SK-N-SH treated with all-trans-retinoic acid at 6 μM for 48 hours (cell line): ENCODE data around the gene NKX6-2.

Experiments used
- ATAC-seq: fragments of 200-7000 bp; cut with Tn5 transposase; 3 replicates; pipeline ENCODE4 v1.9.1; 2020; ENCODE audit warnings: mild to moderate bottlenecking, moderate library complexity
- ARNTL ChIP-seq: fragments of 450-650 bp; formaldehyde crosslinking; IDR thresholded peaks from 2 replicates; pipeline ENCODE4 v1.5.0; 2020; ENCODE audit warnings: low read depth, mild to moderate bottlenecking, moderate library complexity, borderline replicate concordance
- BACH2 ChIP-seq: fragments of 250-450 bp; sonication (Bioruptor Pico); IDR thresholded peaks from 2 replicates; pipeline ENCODE4 v1.9.0; 2021; ENCODE audit warnings: mild to moderate bottlenecking, borderline replicate concordance
- CREB5 ChIP-seq: fragments of 250-450 bp; sonication (Bioruptor Pico); IDR thresholded peaks from 2 replicates; pipeline ENCODE4 v1.5.1; 2020; ENCODE audit warnings: low read depth, mild to moderate bottlenecking, moderate library complexity
- CSDC2 ChIP-seq: fragments of 250-450 bp; sonication (Bioruptor Pico); IDR thresholded peaks from 2 replicates; pipeline ENCODE4 v1.5.0; 2020; ENCODE audit warnings: mild to moderate bottlenecking, moderate library complexity
- CSRNP3 ChIP-seq: fragments of 250-450 bp; sonication (Bioruptor Pico); IDR thresholded peaks from 2 replicates; pipeline ENCODE4 v1.5.1; 2021; ENCODE audit warnings: mild to moderate bottlenecking, moderate library complexity
- ESRRG ChIP-seq: fragments of 250-450 bp; sonication (Bioruptor Pico); IDR thresholded peaks from 2 replicates; pipeline ENCODE4 v1.6.1; 2021; ENCODE audit warnings: mild to moderate bottlenecking
- GLIS3 ChIP-seq: fragments of 250-450 bp; sonication (Bioruptor Pico); IDR thresholded peaks from 2 replicates; pipeline ENCODE4 v1.5.0; 2020; ENCODE audit warnings: mild to moderate bottlenecking, moderate library complexity
- ISL1 ChIP-seq: fragments of 250-450 bp; sonication (Bioruptor Pico); IDR thresholded peaks from 2 replicates; pipeline ENCODE4 v2.1.2; 2022; ENCODE audit warnings: mild to moderate bottlenecking, moderate library complexity
- OSR1 ChIP-seq: fragments of 250-450 bp; sonication (Bioruptor Pico); IDR thresholded peaks from 2 replicates; pipeline ENCODE4 v1.8.0; 2022; ENCODE audit warnings: moderate library complexity, mild to moderate bottlenecking, inconsistent platforms
- PATZ1 ChIP-seq: fragments of 250-450 bp; sonication (Bioruptor Pico); IDR thresholded peaks from 2 replicates; pipeline ENCODE4 v1.8.0; 2020; ENCODE audit warnings: mild to moderate bottlenecking, moderate library complexity, borderline replicate concordance
- POU6F1 ChIP-seq: fragments of 250-450 bp; sonication (Bioruptor Pico); IDR thresholded peaks from 2 replicates; pipeline ENCODE4 v1.8.0; 2021; ENCODE audit warnings: low read depth, mild to moderate bottlenecking, moderate library complexity, borderline replicate concordance
- SNAI2 ChIP-seq: fragments of 250-450 bp; sonication (Bioruptor Pico); IDR thresholded peaks from 2 replicates; pipeline ENCODE4 v1.5.0; 2020; ENCODE audit warnings: mild to moderate bottlenecking, moderate library complexity
- TOX ChIP-seq: fragments of 250-450 bp; sonication (Bioruptor Pico); IDR thresholded peaks from 2 replicates; pipeline ENCODE4 v1.8.0; 2021; ENCODE audit warnings: mild to moderate bottlenecking, moderate library complexity, borderline replicate concordance
- TSHZ2 ChIP-seq: fragments of 250-450 bp; sonication (Bioruptor Pico); IDR thresholded peaks from 2 replicates; pipeline ENCODE4 v1.5.0; 2020; ENCODE audit warnings: mild to moderate bottlenecking, moderate library complexity
- ZNF565 ChIP-seq: fragments of 450-650 bp; formaldehyde crosslinking; conservative IDR thresholded peaks from 2 replicates; pipeline ENCODE4 v1.5.0; 2020; ENCODE audit warnings: low read depth, mild to moderate bottlenecking, moderate library complexity
- ZNF8 ChIP-seq: fragments of 450-650 bp; formaldehyde crosslinking; IDR thresholded peaks from 2 replicates; pipeline ENCODE4 v1.5.0; 2020; ENCODE audit warnings: mild to moderate bottlenecking, moderate library complexity

NKX6-2 gene

GRCh38 chr10:132758865-132759264 lies 27.1 kb downstream of the NKX6-2 start:
- no peak for ATAC-seq
- TF ChIP-seq POU6F1 (CRISPR knock-in tag) (no peak), GLIS3 (CRISPR knock-in tag) (no peak), BACH2 (CRISPR knock-in tag) (no peak), TOX (CRISPR knock-in tag) (no peak), ESRRG (CRISPR knock-in tag) (no peak), PATZ1 (CRISPR knock-in tag) (no peak), SNAI2 (no peak), OSR1 (CRISPR knock-in tag) (no peak), ARNTL (CRISPR knock-in tag) (no peak), CSDC2 (no peak), ZNF565 (CRISPR knock-in tag) (no peak)

- no peak for ATAC-seq
Measured at GRCh38 chr10:132757171-132757570, 28.8 kb downstream of the NKX6-2 start.

GRCh38 chr10:132756591-132756990 lies 29.4 kb downstream of the NKX6-2 start:
- no peak for ATAC-seq
- TF ChIP-seq CSRNP3 (CRISPR knock-in tag) (no peak), ESRRG (CRISPR knock-in tag) (no peak), ZNF8 (CRISPR knock-in tag) (no peak)

More at GRCh38 chr10:132757171-132757570, 28.8 kb downstream of the NKX6-2 start:
- TF ChIP-seq POU6F1 (CRISPR knock-in tag) (no peak), SNAI2 (no peak), ZNF8 (CRISPR knock-in tag) (no peak), TSHZ2 (CRISPR knock-in tag) (no peak), CSDC2 (no peak)

- no peak for ATAC-seq
- TF ChIP-seq CREB5 (CRISPR knock-in tag) = no peak
- TF ChIP-seq OSR1 (CRISPR knock-in tag) = no peak
- TF ChIP-seq ZNF8 (CRISPR knock-in tag) = no peak
- TF ChIP-seq POU6F1 (CRISPR knock-in tag) = no peak
- no peak for TF ChIP-seq CSDC2
- no peak for TF ChIP-seq TOX (CRISPR knock-in tag)
- TF ChIP-seq SNAI2 = no peak
- TF ChIP-seq ISL1 (CRISPR knock-in tag) = no peak
- no peak for TF ChIP-seq CSRNP3 (CRISPR knock-in tag)
- no peak for TF ChIP-seq TSHZ2 (CRISPR knock-in tag)
Measured at GRCh38 chr10:132755166-132755711, 30.7 kb downstream of the NKX6-2 start.
